ENCODE measurements around the gene SNTG2.

The SNTG2 gene

DNA sequence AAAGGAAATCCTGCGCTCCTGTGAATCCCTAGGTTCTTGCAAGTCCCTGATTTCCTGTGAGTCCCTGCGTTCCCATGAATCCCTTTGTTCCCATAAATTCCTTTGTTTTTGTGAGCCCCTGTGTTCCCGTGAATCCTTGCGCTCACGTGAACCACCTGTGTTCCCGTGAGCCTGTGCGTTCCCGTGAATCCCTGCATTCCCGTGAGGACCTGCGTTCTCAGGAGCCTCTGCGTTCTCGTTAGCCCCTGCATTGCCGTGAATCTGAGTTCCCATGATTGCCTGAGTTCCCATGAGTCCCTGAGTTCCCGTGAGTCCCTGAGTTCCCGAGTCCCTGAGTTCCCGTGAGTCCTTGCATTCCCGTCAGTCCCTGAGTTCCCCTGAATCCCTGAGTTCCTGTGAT, 71.5 kb downstream of the SNTG2 start:
- Mint-ChIP-seq H3K27ac (no peak overlapping the region), H3K27me3 (no peaks in the 10 kb centered on the region), H3K9me3 (no peaks in the 10 kb centered on the region), H3K36me3 (ENCODE audit: low read depth) (no peaks in the 10 kb centered on the region), H3K4me1 (no peaks in the 10 kb centered on the region), H3K4me3 (no peak overlapping the region)
- no peak for ATAC-seq
- DNase-seq: no peak

DNA sequence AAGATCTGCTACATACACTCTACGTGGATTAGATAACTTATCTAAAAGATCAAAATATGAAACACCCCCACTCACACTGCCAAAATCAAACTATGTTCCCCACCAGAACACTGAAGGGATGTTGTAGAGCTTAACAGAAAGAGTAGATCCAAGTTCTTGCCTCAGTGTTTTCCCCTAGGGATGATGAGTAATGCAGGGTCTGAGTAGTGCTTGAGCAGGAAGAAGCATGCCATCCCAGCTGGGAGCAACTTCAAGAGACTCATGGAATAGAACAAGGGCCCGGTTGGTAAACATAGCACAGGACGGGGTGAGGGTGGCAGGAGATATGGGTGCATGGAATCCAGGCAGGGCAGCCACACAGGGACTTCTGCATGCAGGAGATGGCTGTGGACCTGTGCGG, 74.3 kb downstream of the SNTG2 start:
- no peaks in the 10 kb centered on the region for H3K4me1 Mint-ChIP-seq
- DNase-seq (no peak), ATAC-seq (no peak)
- H3K4me3 Mint-ChIP-seq: no peak overlapping the region
- H3K36me3 Mint-ChIP-seq (ENCODE audit: low read depth): no peaks in the 10 kb centered on the region
- no peaks in the 10 kb centered on the region for H3K9me3 Mint-ChIP-seq
- H3K27me3 Mint-ChIP-seq: no peaks in the 10 kb centered on the region
- no peak overlapping the region for H3K27ac Mint-ChIP-seq

DNA sequence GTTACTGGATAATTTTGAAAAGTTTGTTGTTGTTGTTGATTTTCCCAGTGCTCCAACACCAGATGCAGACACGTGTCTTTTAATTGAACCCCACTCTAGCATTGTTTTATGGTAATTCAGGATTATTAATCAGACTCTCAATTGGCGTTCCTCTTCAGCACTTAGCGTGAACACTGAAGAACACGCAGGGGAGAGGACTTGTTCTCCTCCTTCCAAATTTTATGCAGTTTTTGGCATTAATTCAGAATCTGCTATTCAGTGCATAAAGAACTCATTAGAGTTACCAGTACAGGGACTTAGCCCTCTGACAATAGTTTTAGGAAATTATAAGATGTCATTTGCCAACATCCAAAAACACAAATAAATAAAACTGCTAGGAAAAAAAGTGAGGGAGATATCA, 75.5 kb downstream of the SNTG2 start:
- no peaks in the 10 kb centered on the region for H3K27me3 Mint-ChIP-seq
- H3K27ac Mint-ChIP-seq: no peak overlapping the region
- DNase-seq (no peak), ATAC-seq (no peak)
- H3K36me3 Mint-ChIP-seq (ENCODE audit: low read depth): no peaks in the 10 kb centered on the region
- H3K4me3 Mint-ChIP-seq: no peak overlapping the region
- H3K4me1 Mint-ChIP-seq: no peaks in the 10 kb centered on the region
- H3K9me3 Mint-ChIP-seq: no peaks in the 10 kb centered on the region

DNA sequence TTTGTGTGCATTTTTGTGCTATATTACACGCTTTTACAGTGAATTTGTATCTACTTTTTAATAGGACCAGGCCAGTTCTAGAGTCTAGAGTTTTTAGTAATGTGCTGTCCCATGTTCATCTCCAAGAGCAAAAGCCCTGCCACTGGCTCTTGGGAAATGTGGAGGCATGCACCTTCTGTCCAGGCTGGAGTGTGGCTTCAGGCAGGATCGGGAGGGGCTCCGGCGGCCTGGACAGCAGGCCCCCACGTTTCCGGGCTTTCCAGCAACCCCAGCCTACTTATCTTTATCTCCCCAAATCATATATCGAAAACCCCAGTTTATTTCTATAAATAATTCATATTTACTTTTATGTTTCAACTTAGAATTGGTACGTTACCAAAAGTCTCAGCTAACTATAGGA, 78.2 kb downstream of the SNTG2 start:
- peaks cover 6% of the 10 kb centered on the region for H3K4me1 Mint-ChIP-seq
- no peaks in the 10 kb centered on the region for H3K27me3 Mint-ChIP-seq
- no peak overlapping the region for H3K4me3 Mint-ChIP-seq
- H3K27ac Mint-ChIP-seq: no peak overlapping the region
- no peaks in the 10 kb centered on the region for H3K9me3 Mint-ChIP-seq
- DNase-seq (no peak), ATAC-seq (no peak)
- H3K36me3 Mint-ChIP-seq (ENCODE audit: low read depth): no peaks in the 10 kb centered on the region

DNA sequence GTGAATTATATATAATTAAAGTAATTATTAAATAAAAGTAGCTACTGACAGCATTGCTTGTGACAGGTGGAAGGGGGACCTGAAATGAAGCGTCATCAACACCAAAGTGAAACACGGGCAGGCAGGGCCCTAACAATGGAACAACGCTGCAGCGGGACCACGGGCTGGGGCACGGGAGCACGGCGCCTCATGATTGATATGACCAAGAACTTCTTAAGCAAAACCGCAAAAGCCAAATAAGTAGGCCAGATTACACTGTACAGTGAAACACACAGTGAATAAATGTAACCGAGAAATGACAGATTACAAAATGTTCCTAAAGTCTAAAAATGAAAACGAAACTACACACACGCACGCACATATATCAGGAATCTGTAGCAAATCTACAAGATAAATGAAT, 81.4 kb downstream of the SNTG2 start:
- H3K27ac Mint-ChIP-seq: no peak overlapping the region
- H3K4me3 Mint-ChIP-seq: no peak overlapping the region
- peak; percentile 13 for DNase-seq
- H3K27me3 Mint-ChIP-seq: no peaks in the 10 kb centered on the region
- H3K4me1 Mint-ChIP-seq: peaks cover 6% of the 10 kb centered on the region
- peaks cover 4% of the 10 kb centered on the region for H3K9me3 Mint-ChIP-seq
- H3K36me3 Mint-ChIP-seq (ENCODE audit: low read depth): peaks cover 3% of the 10 kb centered on the region
- ATAC-seq: peak; percentile 40

DNA sequence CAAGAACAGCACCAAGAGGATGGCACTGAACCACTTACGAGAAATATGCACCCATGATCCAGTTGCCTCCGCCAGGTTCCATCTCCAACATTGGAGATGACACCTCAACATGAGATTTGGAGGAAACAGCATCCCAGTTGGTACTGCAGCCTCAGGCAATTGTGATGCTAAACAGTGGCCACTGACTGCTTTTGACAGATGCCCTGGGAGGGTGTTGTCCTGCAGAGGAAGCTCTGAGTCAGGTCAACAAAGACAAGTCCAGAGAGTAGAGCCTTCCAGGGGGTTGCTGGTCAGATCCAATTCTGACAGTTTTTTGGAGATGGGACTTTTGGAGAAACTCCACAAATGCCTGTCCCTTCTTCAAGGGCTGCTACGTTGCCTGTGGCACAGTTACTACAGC, 82.4 kb downstream of the SNTG2 start:
- H3K36me3 Mint-ChIP-seq (ENCODE audit: low read depth): peaks cover 3% of the 10 kb centered on the region
- H3K4me1 Mint-ChIP-seq: peaks cover 6% of the 10 kb centered on the region
- DNase-seq (no peak), ATAC-seq (no peak)
- H3K27ac Mint-ChIP-seq: no peak overlapping the region
- no peak overlapping the region for H3K4me3 Mint-ChIP-seq
- H3K27me3 Mint-ChIP-seq: no peaks in the 10 kb centered on the region
- H3K9me3 Mint-ChIP-seq: peaks cover 4% of the 10 kb centered on the region

DNA sequence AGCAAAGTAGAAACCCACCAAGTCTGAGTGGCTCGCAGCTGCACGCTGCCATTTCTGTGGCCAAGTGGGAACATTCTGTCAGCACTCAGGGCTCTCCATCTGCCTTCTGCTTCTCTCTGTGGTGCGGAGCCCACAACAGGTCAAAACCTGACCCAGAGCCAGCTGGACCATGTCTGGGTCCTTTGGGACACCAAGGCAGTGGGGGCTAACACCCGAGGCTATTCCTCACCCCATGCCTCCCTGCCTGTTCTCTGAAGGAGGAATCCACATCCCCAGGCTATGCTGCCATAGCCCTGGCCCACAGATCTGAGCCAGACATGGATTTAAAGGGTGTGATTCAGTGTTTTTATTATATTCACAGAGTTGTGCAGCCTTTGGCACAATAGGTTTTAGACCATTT, 86.4 kb downstream of the SNTG2 start:
- peaks cover 3% of the 10 kb centered on the region for H3K36me3 Mint-ChIP-seq (ENCODE audit: low read depth)
- peaks cover 2% of the 10 kb centered on the region for H3K4me1 Mint-ChIP-seq
- DNase-seq: no peak
- no peak for ATAC-seq
- no peaks in the 10 kb centered on the region for H3K27me3 Mint-ChIP-seq
- no peak overlapping the region for H3K4me3 Mint-ChIP-seq
- peaks cover 4% of the 10 kb centered on the region for H3K9me3 Mint-ChIP-seq
- H3K27ac Mint-ChIP-seq: no peak overlapping the region

DNA sequence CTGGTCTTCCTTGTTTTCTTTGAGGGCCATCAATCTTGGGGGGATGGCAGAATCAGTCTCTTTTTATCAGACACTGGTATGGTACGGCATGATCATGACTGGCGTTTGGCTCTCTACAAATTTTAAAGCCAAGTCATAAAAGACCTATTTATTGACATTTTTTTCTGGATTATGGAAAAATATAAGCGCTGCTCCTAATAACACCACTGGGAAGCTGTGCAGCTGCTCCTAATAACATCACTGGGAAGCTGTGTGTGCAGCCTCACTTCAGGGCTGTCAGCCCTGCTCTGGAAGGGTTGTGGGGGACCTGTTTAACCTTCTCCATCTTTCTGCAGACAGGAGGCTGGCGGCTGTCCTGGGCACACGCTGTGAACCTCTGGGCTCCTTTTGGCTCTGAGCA, 88.9 kb downstream of the SNTG2 start:
- no peaks in the 10 kb centered on the region for H3K4me1 Mint-ChIP-seq

DNA sequence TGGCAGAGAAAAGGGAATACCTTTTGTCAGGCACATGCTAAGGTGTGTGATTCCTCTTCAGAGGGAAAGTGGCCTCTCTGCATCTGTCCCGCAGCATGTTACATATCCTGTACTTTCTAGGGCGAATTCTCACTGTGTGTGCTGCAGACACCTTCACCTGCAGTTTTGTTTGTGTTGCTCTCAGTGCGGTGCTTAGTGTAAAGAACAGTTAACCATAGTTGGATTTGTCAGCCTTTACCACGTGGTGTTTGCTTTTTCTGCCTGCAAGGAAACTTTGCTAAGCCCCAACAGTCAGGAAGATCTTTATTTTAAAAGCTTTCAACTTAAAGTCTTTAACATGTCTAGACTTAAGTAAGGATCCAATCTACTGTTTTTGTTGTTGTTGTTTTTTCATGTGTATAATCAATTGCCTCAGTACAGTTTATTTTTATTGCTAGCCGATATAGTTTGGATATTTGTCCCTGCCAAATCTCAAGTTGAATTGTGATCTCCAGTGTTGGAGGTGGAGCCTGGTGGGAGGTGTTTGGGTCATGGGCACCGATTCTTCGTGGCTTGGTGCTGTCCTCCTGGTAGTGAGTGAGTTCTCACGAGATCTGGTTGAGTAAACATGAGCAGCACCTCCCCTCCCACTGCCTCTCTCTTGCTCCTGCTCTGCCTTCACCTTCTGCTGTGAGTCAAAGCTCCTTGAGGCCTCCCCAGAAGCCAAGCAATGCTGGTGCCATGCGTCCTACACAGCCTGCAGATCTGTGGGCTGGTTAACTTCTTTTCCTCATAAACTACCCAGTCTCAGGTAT, 90.6 kb downstream of the SNTG2 start:
- no peak for DNase-seq
- H3K4me3 Mint-ChIP-seq: no peak overlapping the region
- H3K36me3 Mint-ChIP-seq (ENCODE audit: low read depth): no peaks in the 10 kb centered on the region
- H3K27ac Mint-ChIP-seq: no peak overlapping the region
- no peaks in the 10 kb centered on the region for H3K27me3 Mint-ChIP-seq
- no peak for ATAC-seq
- peaks cover 20% of the 10 kb centered on the region for H3K9me3 Mint-ChIP-seq
- H3K4me1 Mint-ChIP-seq: peaks cover 9% of the 10 kb centered on the region

More for the DNA sequence above, 88.9 kb downstream of the SNTG2 start:
- no peak for ATAC-seq
- H3K27ac Mint-ChIP-seq: no peak overlapping the region
- DNase-seq: no peak
- no peaks in the 10 kb centered on the region for H3K36me3 Mint-ChIP-seq (ENCODE audit: low read depth)
- no peaks in the 10 kb centered on the region for H3K27me3 Mint-ChIP-seq
- no peak overlapping the region for H3K4me3 Mint-ChIP-seq
- H3K9me3 Mint-ChIP-seq: peaks cover 11% of the 10 kb centered on the region

DNA sequence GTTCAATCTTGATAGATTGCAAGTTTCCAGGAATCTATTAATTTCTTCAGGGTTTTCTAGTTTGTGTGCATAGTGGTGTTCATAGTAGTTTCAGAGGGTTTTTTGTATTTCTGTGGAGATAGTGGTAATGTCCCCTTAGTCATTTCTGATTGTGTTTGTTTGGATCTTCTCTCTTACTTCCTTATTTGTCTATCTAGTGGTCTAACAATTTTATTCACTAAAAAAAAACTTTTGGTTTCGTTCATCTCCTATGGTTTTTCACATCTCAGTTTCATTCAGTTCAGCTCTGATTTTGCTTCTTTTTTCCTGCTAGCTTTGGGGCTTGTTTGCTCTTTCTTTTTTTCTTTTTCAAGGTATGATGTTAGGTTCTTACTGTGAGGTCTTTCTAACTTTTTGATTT, 94.5 kb downstream of the SNTG2 start:
- H3K9me3 Mint-ChIP-seq: peaks cover 26% of the 10 kb centered on the region
- H3K27ac Mint-ChIP-seq: no peak overlapping the region
- peaks cover 9% of the 10 kb centered on the region for H3K4me1 Mint-ChIP-seq

DNA sequence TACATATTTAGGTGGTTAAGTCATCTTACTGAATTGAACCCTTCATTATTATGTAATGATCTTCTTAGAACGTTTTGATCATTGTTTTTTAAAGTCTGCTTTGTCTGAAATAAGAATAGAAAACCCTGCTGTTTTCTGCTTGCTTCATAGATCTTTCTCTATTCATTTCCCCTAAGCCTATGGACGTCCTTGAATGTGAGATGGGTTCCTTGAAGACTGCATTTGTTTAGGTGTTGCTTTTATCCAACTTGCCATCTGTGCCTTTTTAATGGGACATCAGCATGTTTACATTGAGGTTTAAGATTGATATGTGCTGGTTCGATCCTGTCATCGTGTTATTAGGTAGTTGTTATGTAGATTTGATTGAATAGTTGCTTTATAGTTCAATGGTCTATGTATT, 95.4 kb downstream of the SNTG2 start:
- H3K36me3 Mint-ChIP-seq (ENCODE audit: low read depth): no peaks in the 10 kb centered on the region
- H3K27me3 Mint-ChIP-seq: no peaks in the 10 kb centered on the region
- ATAC-seq (no peak), DNase-seq (no peak)
- peaks cover 26% of the 10 kb centered on the region for H3K9me3 Mint-ChIP-seq
- H3K27ac Mint-ChIP-seq: no peak overlapping the region
- H3K4me3 Mint-ChIP-seq: no peak overlapping the region
- peaks cover 10% of the 10 kb centered on the region for H3K4me1 Mint-ChIP-seq

More for the DNA sequence above, 94.5 kb downstream of the SNTG2 start:
- DNase-seq: no peak
- Mint-ChIP-seq H3K4me3 (no peak overlapping the region), H3K36me3 (ENCODE audit: low read depth) (no peaks in the 10 kb centered on the region), H3K27me3 (no peaks in the 10 kb centered on the region)
- no peak for ATAC-seq

DNA sequence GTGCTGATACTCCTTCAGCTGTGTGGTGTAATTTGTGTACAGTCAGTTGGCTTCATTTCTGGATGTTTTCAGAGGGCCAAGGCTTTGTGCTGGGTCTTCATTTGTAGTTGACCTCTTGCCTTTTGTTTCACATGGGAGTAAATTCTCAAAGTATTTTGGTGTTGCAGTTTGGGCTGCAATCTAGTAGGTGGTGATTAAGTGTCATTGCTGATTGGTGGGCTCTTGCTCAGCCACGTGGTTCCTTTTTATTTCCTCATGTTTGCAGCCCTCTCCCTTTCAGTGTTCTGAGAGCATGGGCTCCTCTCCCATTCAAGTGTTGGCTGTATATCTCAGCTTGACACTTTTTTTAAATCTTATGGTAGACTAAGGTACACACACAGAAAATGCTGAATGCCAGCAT, 96.8 kb downstream of the SNTG2 start:
- DNase-seq: no peak
- Mint-ChIP-seq H3K9me3 (peaks cover 26% of the 10 kb centered on the region), H3K4me3 (no peak overlapping the region), H3K27me3 (peaks cover 2% of the 10 kb centered on the region), H3K27ac (no peak overlapping the region), H3K36me3 (ENCODE audit: low read depth) (no peaks in the 10 kb centered on the region), H3K4me1 (peaks cover 12% of the 10 kb centered on the region)
- ATAC-seq: no peak

DNA sequence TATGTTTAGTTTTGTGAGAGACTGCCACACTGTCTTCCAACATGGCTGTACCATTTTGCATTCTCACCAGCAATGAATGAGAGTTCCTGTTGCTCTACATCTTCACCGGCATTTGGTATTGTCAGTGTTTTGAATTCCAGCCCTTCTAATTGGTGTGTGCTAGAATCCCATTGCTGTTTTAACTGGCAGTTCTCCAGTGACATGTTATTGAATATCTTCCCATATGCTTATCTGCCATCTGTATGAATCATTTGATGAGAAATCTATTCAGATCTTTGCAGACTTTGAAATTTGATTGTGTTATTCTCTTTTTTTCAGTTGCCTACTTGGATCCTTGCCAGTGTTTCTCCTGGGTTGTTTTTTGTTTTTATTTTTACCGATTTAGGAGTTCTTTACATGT, 99.0 kb downstream of the SNTG2 start:
- H3K27ac Mint-ChIP-seq: no peak overlapping the region
- peaks cover 14% of the 10 kb centered on the region for H3K9me3 Mint-ChIP-seq
- peaks cover 5% of the 10 kb centered on the region for H3K27me3 Mint-ChIP-seq
- no peak for DNase-seq
- H3K36me3 Mint-ChIP-seq (ENCODE audit: low read depth): no peaks in the 10 kb centered on the region
- no peak for ATAC-seq
- H3K4me3 Mint-ChIP-seq: no peak overlapping the region
- H3K4me1 Mint-ChIP-seq: peaks cover 12% of the 10 kb centered on the region

DNA sequence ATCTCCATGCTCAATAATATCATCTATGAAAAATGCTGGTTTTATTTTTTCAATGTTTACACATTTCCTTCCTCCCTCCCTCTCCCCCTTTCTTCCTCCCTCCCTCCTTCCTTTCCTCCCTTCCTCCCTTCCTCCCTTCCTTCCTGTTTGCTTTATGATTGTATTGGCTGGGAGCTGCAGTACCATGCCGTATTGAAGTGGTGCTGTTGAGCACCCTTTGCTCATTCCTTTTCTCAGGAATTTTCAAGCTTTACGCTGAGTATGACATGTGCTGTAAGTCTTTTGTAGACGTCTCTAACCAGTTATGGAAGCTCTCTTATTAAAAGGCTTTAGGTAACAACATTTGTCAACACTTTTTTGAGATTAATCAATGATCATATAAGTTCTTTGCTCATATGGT, 100.4 kb downstream of the SNTG2 start:
- no peak overlapping the region for H3K4me3 Mint-ChIP-seq
- ATAC-seq: no peak
- H3K4me1 Mint-ChIP-seq: peaks cover 3% of the 10 kb centered on the region
- H3K27me3 Mint-ChIP-seq: peaks cover 7% of the 10 kb centered on the region
- H3K27ac Mint-ChIP-seq: no peak overlapping the region
- no peaks in the 10 kb centered on the region for H3K36me3 Mint-ChIP-seq (ENCODE audit: low read depth)
- no peak for DNase-seq
- peaks cover 6% of the 10 kb centered on the region for H3K9me3 Mint-ChIP-seq

DNA sequence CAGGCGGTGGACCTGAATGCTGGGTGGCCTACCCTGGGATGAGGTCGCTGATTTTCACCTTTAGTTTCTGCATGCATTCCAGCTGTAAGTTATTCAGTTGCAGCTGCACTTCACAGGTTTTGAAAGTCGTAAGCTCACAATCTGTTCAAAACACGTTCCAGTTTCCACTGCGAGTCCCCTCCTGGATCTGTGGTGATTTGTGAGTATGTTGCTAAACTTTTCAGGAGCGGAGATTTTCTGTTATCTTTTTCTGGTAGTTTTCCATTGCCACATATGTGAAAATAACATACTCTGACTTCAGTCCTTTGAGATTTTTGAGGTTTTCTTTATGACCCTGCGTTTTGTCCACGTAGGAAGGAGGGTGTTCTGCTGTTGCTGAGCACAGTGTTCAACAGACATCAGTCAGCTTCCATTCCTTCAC, 102.1 kb downstream of the SNTG2 start:
- ATAC-seq (no peak), DNase-seq (no peak)
- H3K4me1 Mint-ChIP-seq: peaks cover 3% of the 10 kb centered on the region
- no peak overlapping the region for H3K27ac Mint-ChIP-seq
- H3K9me3 Mint-ChIP-seq: no peaks in the 10 kb centered on the region
- H3K27me3 Mint-ChIP-seq: peaks cover 7% of the 10 kb centered on the region
- no peak overlapping the region for H3K4me3 Mint-ChIP-seq
- H3K36me3 Mint-ChIP-seq (ENCODE audit: low read depth): peaks cover 2% of the 10 kb centered on the region

DNA sequence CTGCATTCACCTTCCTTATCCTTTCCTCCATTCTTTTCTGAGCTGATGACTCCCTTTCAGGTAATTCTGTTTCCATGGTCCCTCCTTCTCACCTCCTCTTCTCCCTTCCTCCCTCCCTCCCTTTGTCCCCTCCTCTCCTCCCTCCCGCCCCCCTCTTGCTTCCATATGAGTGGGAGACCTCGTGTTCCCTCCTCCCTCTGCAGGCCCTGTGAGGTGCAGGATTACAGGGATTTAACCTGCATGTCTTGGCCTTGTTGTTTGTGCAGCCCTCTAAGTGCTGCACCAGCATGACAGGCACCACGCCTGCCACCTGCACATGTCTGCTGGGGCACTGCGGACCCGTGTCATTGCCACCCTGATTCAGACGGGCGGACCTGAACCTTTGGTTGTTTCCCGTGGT, 103.1 kb downstream of the SNTG2 start:
- DNase-seq (no peak), ATAC-seq (no peak)
- H3K4me1 Mint-ChIP-seq: peaks cover 3% of the 10 kb centered on the region
- peaks cover 7% of the 10 kb centered on the region for H3K27me3 Mint-ChIP-seq
- no peak overlapping the region for H3K27ac Mint-ChIP-seq
- no peaks in the 10 kb centered on the region for H3K9me3 Mint-ChIP-seq
- no peak overlapping the region for H3K4me3 Mint-ChIP-seq
- H3K36me3 Mint-ChIP-seq (ENCODE audit: low read depth): peaks cover 2% of the 10 kb centered on the region

Measured in activated naive CD8-positive, alpha-beta T cell treated with anti-CD3 and anti-CD28 coated beads, Interleukin-2, amount 50 U/mL, for 24 hours (primary cell).